ENCODE data around the gene ESR2. TPM values are rescaled to one million over a fixed set of nuclear protein-coding genes. Genes with fewer than 3 reads are reported as not detected.

The ESR2 gene
- total RNA-seq, 4 donors from 2014 or later, result 1.4 to 1.6 (median 1.5) TPM

DNA sequence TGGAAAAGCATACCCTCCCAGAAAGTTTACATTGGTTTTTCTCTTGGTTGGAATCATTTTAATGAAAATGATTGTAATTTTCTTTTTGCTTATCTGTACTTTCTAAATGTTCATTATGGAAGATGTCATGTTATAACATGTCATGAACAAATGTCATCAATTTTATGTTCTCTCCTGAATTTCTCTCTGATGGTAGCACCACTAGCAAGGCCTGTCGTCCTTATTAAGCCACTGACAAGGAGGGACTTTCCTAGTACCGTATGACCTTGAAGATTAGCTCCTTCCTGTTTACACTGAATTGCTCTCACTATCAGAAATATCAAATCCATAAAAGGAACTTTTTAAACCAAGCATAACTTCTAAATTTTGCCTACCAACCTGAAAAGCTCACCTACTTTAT is 99.0 kb downstream of the ESR2 start:
- no peak for ATAC-seq (ENCODE audit: low FRiP score)
- DNase-seq (ENCODE audit: low spot score), result no peak
- TF ChIP-seq, protein P1, sequence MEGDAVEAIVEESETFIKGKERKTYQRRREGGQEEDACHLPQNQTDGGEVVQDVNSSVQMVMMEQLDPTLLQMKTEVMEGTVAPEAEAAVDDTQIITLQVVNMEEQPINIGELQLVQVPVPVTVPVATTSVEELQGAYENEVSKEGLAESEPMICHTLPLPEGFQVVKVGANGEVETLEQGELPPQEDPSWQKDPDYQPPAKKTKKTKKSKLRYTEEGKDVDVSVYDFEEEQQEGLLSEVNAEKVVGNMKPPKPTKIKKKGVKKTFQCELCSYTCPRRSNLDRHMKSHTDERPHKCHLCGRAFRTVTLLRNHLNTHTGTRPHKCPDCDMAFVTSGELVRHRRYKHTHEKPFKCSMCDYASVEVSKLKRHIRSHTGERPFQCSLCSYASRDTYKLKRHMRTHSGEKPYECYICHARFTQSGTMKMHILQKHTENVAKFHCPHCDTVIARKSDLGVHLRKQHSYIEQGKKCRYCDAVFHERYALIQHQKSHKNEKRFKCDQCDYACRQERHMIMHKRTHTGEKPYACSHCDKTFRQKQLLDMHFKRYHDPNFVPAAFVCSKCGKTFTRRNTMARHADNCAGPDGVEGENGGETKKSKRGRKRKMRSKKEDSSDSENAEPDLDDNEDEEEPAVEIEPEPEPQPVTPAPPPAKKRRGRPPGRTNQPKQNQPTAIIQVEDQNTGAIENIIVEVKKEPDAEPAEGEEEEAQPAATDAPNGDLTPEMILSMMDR (IDR thresholded peaks at IDR 0.05), result no peak

DNA sequence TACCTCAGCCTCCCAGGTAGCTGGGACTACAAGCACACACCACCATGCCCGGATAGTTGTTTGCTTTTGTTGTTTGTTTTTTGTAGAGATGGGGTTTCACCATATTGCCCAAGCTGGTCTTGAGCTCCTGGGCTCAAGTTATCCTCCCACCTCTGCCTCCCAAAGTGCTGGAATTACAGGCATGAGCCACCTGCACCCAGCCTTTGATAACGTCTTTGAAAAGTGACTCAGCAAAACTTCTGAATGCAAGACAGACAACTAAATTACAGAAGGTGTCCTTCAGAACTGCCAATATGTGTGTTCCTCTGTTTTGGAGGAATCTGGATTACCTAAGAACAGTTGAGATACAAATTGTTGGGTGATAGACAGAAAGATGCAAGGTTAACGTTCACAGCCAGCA is 99.8 kb downstream of the ESR2 start:
- TF ChIP-seq, protein P1 (IDR thresholded peaks at IDR 0.05), result no peak
- no peak for ATAC-seq (ENCODE audit: low FRiP score)
- no peak for DNase-seq (ENCODE audit: low spot score)

DNA sequence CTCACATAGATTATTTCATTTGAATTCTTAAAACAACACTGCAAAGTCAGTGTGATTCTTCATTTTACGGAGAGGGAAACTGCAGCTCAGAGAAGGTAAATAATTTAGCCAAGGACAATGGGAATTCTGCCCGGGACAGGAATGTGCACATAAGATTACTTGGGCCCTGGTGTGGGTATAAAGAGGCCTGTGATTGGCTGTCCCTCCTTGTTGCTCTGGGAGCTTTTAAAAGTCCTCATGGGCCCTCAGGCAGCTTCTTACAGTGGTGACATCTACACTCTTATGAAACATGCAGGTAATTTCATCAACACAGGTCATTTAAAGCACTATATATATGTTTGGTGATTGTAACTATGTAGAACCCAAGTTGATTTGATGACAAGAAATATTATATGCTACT is 100.3 kb downstream of the ESR2 start:
- TF ChIP-seq, protein P1 (IDR thresholded peaks at IDR 0.05), result no peak
- no peak for DNase-seq (ENCODE audit: low spot score)
- no peak for ATAC-seq (ENCODE audit: low FRiP score)

DNA sequence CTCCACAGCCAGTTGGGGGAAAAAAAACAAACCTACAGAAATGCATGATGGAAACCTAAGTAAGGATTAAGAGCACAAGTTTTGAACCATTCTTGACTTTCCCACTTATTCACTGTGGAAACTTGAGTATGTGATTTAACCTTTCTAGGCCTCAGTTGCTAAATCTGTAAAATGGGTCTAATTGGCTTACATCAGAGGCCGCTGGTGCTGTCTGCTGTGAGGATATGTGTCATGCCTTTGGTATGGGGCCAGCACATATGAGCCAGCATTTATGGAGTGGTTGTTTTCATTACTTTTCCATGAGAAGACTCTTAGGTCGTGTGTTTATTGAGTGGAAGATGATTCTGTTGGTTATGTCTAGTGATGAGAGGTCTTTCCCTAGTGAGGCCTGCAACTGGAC is 102.4 kb downstream of the ESR2 start:
- no peak for ATAC-seq (ENCODE audit: low FRiP score)
- TF ChIP-seq, protein P1 (IDR thresholded peaks at IDR 0.05), result no peak
- no peak for DNase-seq (ENCODE audit: low spot score)

DNA sequence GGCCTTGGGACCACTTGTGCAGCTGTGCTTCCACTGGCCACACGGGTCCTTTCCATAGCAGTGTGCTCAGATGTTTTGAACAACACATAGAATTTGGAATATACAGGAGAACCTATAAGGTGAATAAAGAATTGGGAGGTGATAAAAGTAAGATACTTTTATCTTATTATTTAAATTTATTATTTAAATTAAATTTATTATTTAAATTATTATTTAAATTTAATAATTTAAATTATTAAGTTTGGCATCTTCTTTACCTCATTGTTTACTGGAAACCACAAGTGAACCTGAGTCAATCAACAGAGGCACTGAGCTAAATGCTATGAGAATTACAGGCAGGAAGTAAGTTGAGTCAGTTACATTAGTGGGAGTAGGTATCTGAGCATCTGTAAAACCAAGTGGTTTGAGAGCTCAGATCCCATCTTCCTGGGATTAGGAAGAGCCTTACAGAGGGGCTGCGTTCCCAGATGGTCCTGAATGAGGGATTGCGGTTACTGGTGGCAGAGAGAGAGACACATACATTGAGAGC is 103.1 kb downstream of the ESR2 start:
- TF ChIP-seq, protein P1 (IDR thresholded peaks at IDR 0.05), result no peak
- no peak for DNase-seq (ENCODE audit: low spot score)
- no peak for ATAC-seq (ENCODE audit: low FRiP score)

DNA sequence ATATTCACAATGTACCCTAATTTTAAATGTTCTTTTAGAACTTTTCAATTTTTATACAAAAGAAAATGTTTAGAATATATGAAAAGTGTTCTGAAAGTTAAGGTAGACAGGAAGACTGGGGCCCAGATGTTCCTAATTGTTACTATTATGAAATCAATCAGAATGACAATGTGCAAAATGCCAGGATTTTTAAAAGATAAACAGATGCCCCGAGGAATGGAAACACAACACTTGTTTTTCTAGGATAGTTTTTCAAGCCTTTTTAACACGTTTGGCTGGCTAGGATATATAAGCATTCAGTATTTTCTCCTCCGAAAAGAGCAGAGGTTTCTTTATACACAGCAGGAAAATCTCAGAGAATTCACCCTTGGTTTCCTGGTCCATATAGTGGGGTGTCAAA is 106.8 kb downstream of the ESR2 start:
- TF ChIP-seq, protein P1 (IDR thresholded peaks at IDR 0.05), result no peak
- DNase-seq (ENCODE audit: low spot score) (no peak), ATAC-seq (ENCODE audit: low FRiP score) (no peak)

DNA sequence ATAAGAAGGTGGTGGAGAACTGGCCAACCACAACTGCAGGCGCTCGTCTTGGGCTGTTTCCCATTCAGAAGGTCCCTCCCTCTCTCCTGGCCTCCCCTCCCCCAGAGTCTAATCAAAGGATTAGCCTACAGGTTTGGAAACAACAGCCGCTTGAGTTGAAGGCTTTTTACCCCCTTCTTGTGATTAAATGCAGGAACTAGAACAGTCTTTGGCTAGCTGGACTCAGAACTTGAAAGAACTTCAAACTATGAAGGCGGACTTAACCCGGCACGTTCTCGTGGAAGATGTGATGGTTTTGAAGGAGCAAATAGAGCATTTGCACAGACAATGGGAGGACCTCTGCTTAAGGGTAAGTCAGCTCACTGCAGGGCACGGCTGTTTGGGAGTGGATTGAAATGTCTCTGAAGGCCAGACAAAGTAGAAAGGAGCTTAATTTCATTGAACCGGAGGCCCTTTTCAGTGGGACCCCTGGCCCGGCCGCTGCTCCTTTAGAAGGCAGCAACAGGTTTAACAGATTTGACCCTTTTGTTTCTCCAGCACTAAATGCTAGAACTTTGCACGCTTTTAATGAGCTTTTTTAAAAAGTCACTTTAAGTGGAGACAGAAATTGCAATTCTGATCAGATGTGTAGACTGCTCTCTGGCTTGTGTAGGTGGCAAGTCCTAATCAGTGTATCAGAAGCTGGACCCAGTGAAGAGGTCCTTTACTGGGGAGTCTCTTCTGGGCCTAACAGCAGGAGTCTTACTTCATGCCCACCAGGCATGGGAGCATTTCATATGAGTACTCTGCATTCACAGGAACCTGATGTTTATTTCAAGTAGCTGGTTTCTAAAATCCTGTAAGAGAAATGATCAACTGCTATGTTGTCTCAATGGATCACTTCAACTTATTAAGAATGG is 107.7 kb downstream of the ESR2 start:
- TF ChIP-seq, protein P1 (IDR thresholded peaks at IDR 0.05), result no peak
- no peak for DNase-seq (ENCODE audit: low spot score)
- ATAC-seq (ENCODE audit: low FRiP score), result no peak

Data from omental fat pad (tissue), 4 donors.